ENCODE results near the gene TNN. TPM values are rescaled to one million over a fixed set of nuclear protein-coding genes. Genes with fewer than 3 reads are reported as not detected.

TNN gene
- total and polyA plus RNA-seq, 2 experiments from 2014 or later, result not detected

GRCh38 chr1:175120511-175120910 lies 52.9 kb downstream of the TNN start:
- H3K9ac ChIP-seq, result no peak overlapping the region
- H3K9me3 ChIP-seq (ENCODE audit: low read depth), result no peaks in the 10 kb centered on the region
- no peaks in the 10 kb centered on the region for H3K9me2 ChIP-seq (ENCODE audit: insufficient read depth)
- H3K4me2 ChIP-seq (ENCODE audit: unreplicated experiment), result no peak overlapping the region
- no peaks in the 10 kb centered on the region for H3K27me3 ChIP-seq (replicated peaks; ENCODE audit: insufficient read depth)
- no peaks in the 10 kb centered on the region for H3K79me2 ChIP-seq (ENCODE audit: insufficient read depth)
- H3K4me3 ChIP-seq, result no peak overlapping the region
- H3K36me3 ChIP-seq (ENCODE audit: low read depth), result no peaks in the 10 kb centered on the region
- 68 to 69% methylated on average over 1 of the region's 1 CpG for WGBS, 2 experiments (ENCODE audit: low coverage in 1 of 2, low lambda C conversion rate in 2 of 2, missing lambda C conversion rate in 2 of 2)
- no peaks in the 10 kb centered on the region for H3K4me1 ChIP-seq (ENCODE audit: insufficient read depth)
- in situ Hi-C loops (cut with MboI), result no loop called here
- no peaks in the 10 kb centered on the region for H3F3A ChIP-seq (ENCODE audit: insufficient read depth)
- no peaks in the 10 kb centered on the region for H4K20me1 ChIP-seq (ENCODE audit: insufficient read depth)
- H3K27ac ChIP-seq, result no peak overlapping the region
- TF ChIP-seq EZH2 (IDR thresholded peaks at IDR 0.05; ENCODE audit: insufficient read depth, poor library complexity, severe bottlenecking), result no peak
- no peak for TF ChIP-seq EZH2phosphoT487 (IDR thresholded peaks at IDR 0.05; ENCODE audit: insufficient read depth, low read depth)
- DNase-seq, result no peak
- no peak overlapping the region for H2AFZ ChIP-seq

GRCh38 chr1:175124861-175125260 lies 57.2 kb downstream of the TNN start:
- Histone ChIP-seq H3K9me2 (ENCODE audit: insufficient read depth) (no peaks in the 10 kb centered on the region), H2AFZ (0 out of 2 replicates have a peak overlapping the region, but pooled peaks have one; percentile 12), H3K4me1 (ENCODE audit: insufficient read depth) (peaks cover 12% of the 10 kb centered on the region), H3F3A (ENCODE audit: insufficient read depth) (peaks cover 8% of the 10 kb centered on the region; the same call in 1 of the 2 replicates), H3K27me3 (replicated peaks; ENCODE audit: insufficient read depth) (no peaks in the 10 kb centered on the region), H4K20me1 (ENCODE audit: insufficient read depth) (no peaks in the 10 kb centered on the region), H3K4me3 (no peak overlapping the region), H3K9me3 (ENCODE audit: low read depth) (no peaks in the 10 kb centered on the region), H3K27ac (no peak overlapping the region), H3K9ac (no peak overlapping the region), H3K79me2 (ENCODE audit: insufficient read depth) (no peaks in the 10 kb centered on the region), H3K4me2 (ENCODE audit: unreplicated experiment) (no peak overlapping the region), H3K36me3 (ENCODE audit: low read depth) (no peaks in the 10 kb centered on the region)
- DNase-seq, result no peak
- in situ Hi-C loops (cut with MboI), result loop anchor here (25.0 kb wide), 1 partner anchor 363 kb away; no protein-coding TSS in a partner anchor
- no peak for TF ChIP-seq EZH2phosphoT487 (IDR thresholded peaks at IDR 0.05; ENCODE audit: insufficient read depth, low read depth)
- 0% methylated on average over 1 of the region's 1 CpG for whole genome bisulfite sequencing, 2 experiments (ENCODE audit: low coverage in 1 of 2, low lambda C conversion rate in 2 of 2, missing lambda C conversion rate in 2 of 2)

GRCh38 chr1:175126347-175126746 lies 58.7 kb downstream of the TNN start:
- Histone ChIP-seq H4K20me1 (ENCODE audit: insufficient read depth) (no peaks in the 10 kb centered on the region), H2AFZ (no peak overlapping the region), H3K9ac (no peak overlapping the region), H3K79me2 (ENCODE audit: insufficient read depth) (no peaks in the 10 kb centered on the region), H3K27me3 (replicated peaks; ENCODE audit: insufficient read depth) (no peaks in the 10 kb centered on the region), H3K9me2 (ENCODE audit: insufficient read depth) (no peaks in the 10 kb centered on the region), H3K27ac (no peak overlapping the region), H3K4me2 (ENCODE audit: unreplicated experiment) (no peak overlapping the region), H3K36me3 (ENCODE audit: low read depth) (no peaks in the 10 kb centered on the region), H3K4me3 (no peak overlapping the region), H3K9me3 (ENCODE audit: low read depth) (no peaks in the 10 kb centered on the region), H3F3A (ENCODE audit: insufficient read depth) (peaks cover 9% of the 10 kb centered on the region; the same call in 1 of the 2 replicates), H3K4me1 (ENCODE audit: insufficient read depth) (peaks cover 20% of the 10 kb centered on the region)
- 35 to 56% methylated on average over 4 of the region's 4 CpGs for WGBS, 2 experiments (ENCODE audit: low coverage in 1 of 2, low lambda C conversion rate in 2 of 2, missing lambda C conversion rate in 2 of 2)
- DNase-seq, result peak; percentile 40
- TF ChIP-seq EZH2 (IDR thresholded peaks at IDR 0.05; ENCODE audit: insufficient read depth, poor library complexity, severe bottlenecking), result no peak
- TF ChIP-seq EZH2phosphoT487 (IDR thresholded peaks at IDR 0.05; ENCODE audit: insufficient read depth, low read depth), result no peak
- in situ Hi-C loops (cut with MboI), result loop anchor here (25.0 kb wide), 1 partner anchor 364 kb away; no protein-coding TSS in a partner anchor

GRCh38 chr1:175127565-175127964 lies 59.9 kb downstream of the TNN start:
- Histone ChIP-seq H3K79me2 (ENCODE audit: insufficient read depth) (no peaks in the 10 kb centered on the region), H2AFZ (no peak overlapping the region), H3K36me3 (ENCODE audit: low read depth) (no peaks in the 10 kb centered on the region), H3K4me3 (no peak overlapping the region), H4K20me1 (ENCODE audit: insufficient read depth) (no peaks in the 10 kb centered on the region), H3K4me1 (ENCODE audit: insufficient read depth) (peaks cover 31% of the 10 kb centered on the region), H3K9me2 (ENCODE audit: insufficient read depth) (no peaks in the 10 kb centered on the region), H3K27me3 (replicated peaks; ENCODE audit: insufficient read depth) (no peaks in the 10 kb centered on the region), H3F3A (ENCODE audit: insufficient read depth) (peaks cover 14% of the 10 kb centered on the region), H3K9ac (no peak overlapping the region), H3K9me3 (ENCODE audit: low read depth) (no peaks in the 10 kb centered on the region), H3K27ac (no peak overlapping the region), H3K4me2 (ENCODE audit: unreplicated experiment) (no peak overlapping the region)
- no peak for DNase-seq
- WGBS, 2 experiments (ENCODE audit: low coverage in 1 of 2, low lambda C conversion rate in 2 of 2, missing lambda C conversion rate in 2 of 2), result 87 to 88% methylated on average over 6 of the region's 6 CpGs
- no peak for TF ChIP-seq EZH2phosphoT487 (IDR thresholded peaks at IDR 0.05; ENCODE audit: insufficient read depth, low read depth)
- no peak for TF ChIP-seq EZH2 (IDR thresholded peaks at IDR 0.05; ENCODE audit: insufficient read depth, poor library complexity, severe bottlenecking)
- in situ Hi-C loops (cut with MboI), result loop anchor here (25.0 kb wide), 1 partner anchor 365 kb away; no protein-coding TSS in a partner anchor

GRCh38 chr1:175128523-175128922 lies 60.9 kb downstream of the TNN start:
- Histone ChIP-seq H3K9me3 (ENCODE audit: low read depth) (no peaks in the 10 kb centered on the region), H3K4me3 (no peak overlapping the region), H3K9me2 (ENCODE audit: insufficient read depth) (no peaks in the 10 kb centered on the region), H2AFZ (no peak overlapping the region), H3F3A (ENCODE audit: insufficient read depth) (peaks cover 21% of the 10 kb centered on the region), H3K36me3 (ENCODE audit: low read depth) (no peaks in the 10 kb centered on the region), H4K20me1 (ENCODE audit: insufficient read depth) (no peaks in the 10 kb centered on the region), H3K9ac (no peak overlapping the region), H3K4me1 (ENCODE audit: insufficient read depth) (peaks cover 40% of the 10 kb centered on the region), H3K79me2 (ENCODE audit: insufficient read depth) (no peaks in the 10 kb centered on the region), H3K27ac (no peak overlapping the region), H3K27me3 (replicated peaks; ENCODE audit: insufficient read depth) (no peaks in the 10 kb centered on the region), H3K4me2 (ENCODE audit: unreplicated experiment) (no peak overlapping the region)
- in situ Hi-C loops (cut with MboI), result loop anchor here (25.0 kb wide), 1 partner anchor 366 kb away; no protein-coding TSS in a partner anchor
- DNase-seq, result no peak
- WGBS, 2 experiments (ENCODE audit: low coverage in 1 of 2, low lambda C conversion rate in 2 of 2, missing lambda C conversion rate in 2 of 2), result 78 to 82% methylated on average over 9 of the region's 9 CpGs
- no peak for TF ChIP-seq EZH2phosphoT487 (IDR thresholded peaks at IDR 0.05; ENCODE audit: insufficient read depth, low read depth)
- TF ChIP-seq EZH2 (IDR thresholded peaks at IDR 0.05; ENCODE audit: insufficient read depth, poor library complexity, severe bottlenecking), result no peak
